Lung (tissue), 12 donors: ENCODE measurements around the gene MSANTD4. TPM values are rescaled to one million over a fixed set of nuclear protein-coding genes. Genes with fewer than 3 reads are reported as not detected.

Experiments
- ATAC-seq: fragments of 200-7000 bp; cut with Tn5 transposase; one replicate; pipeline ENCODE4 v1.9.1; 2020; ENCODE audit warnings: moderate number of reproducible peaks; ENCODE audit not compliant: insufficient read depth, low FRiP score
- DNase-seq, 3 donors: peaks; one replicate each; pipeline ENCODE4 v3.0.0-alpha.2; 2013 to 2017
- H3K27ac ChIP-seq, 2 donors: one replicate each; pipeline ENCODE4 v1.5.1; 2013; ENCODE audit warnings: mild to moderate bottlenecking in 2 of 2, moderate library complexity in 2 of 2, control low read depth in 1 of 2, inconsistent platforms in 1 of 2, low read depth in 1 of 2, low read length in 1 of 2
- H3K27me3 ChIP-seq, 3 donors: one replicate each; pipeline ENCODE4 v1.5.1; 2013; ENCODE audit warnings: low read length in 2 of 3; ENCODE audit not compliant: control insufficient read depth in 3 of 3, insufficient read depth in 3 of 3
- H3K36me3 ChIP-seq, 4 donors: one replicate each; pipeline ENCODE4 v1.5.1; 2013; ENCODE audit warnings: low read length in 4 of 4, mild to moderate bottlenecking in 1 of 4, moderate library complexity in 1 of 4; ENCODE audit not compliant: control insufficient read depth in 4 of 4, insufficient read depth in 4 of 4
- H3K4me1 ChIP-seq, 5 donors: one replicate each; pipeline ENCODE4 v1.5.1; 2013; ENCODE audit warnings: low read length in 5 of 5, mild to moderate bottlenecking in 2 of 5, moderate library complexity in 1 of 5; ENCODE audit not compliant: control insufficient read depth in 5 of 5, insufficient read depth in 5 of 5
- H3K4me3 ChIP-seq: one replicate; pipeline ENCODE4 v1.5.1; 2013; ENCODE audit warnings: mild to moderate bottlenecking, control low read depth, moderate library complexity
- H3K9ac ChIP-seq, 2 donors: one replicate each; pipeline ENCODE4 v1.5.1; 2013; ENCODE audit warnings: low read length in 2 of 2, control low read depth in 1 of 2; ENCODE audit not compliant: insufficient read depth in 1 of 2
- H3K9me3 ChIP-seq, 4 donors: one replicate each; pipeline ENCODE4 v1.5.1; 2013; ENCODE audit warnings: low read length in 3 of 4, mild to moderate bottlenecking in 1 of 4, moderate library complexity in 1 of 4; ENCODE audit not compliant: control insufficient read depth in 4 of 4, insufficient read depth in 3 of 4
- CTCF ChIP-seq: IDR thresholded peaks from 2 replicates; pipeline ENCODE4 v1.5.1; 2012; ENCODE audit warnings: mild to moderate bottlenecking; ENCODE audit errors: control extremely low read depth, extremely low read depth
- WGBS, 2 donors: extraction: QIAGEN DNeasy Blood & Tissue Kit; methylation state at CpG; one replicate each; pipeline ENCODE4 v1.1.7; 2013; 5-methylcytosine and 5-hydroxymethylcytosine counted together
- polyA plus RNA-seq, 2 donors: library from polyadenylated mRNA; stranded (reverse); fragments of 200-250 nt; gene quantifications; one replicate each; pipeline ENCODE4 v1.2.1, GENCODE V29; 2013
- total RNA-seq, 2 donors: library from RNA; depleted of rRNA in 1 of 2; stranded (reverse); fragments of >200 nt in 1 of 2; gene quantifications; one replicate each; pipeline ENCODE4 v1.2.1, GENCODE V29; 2014 to 2021
- donor health status: control.
- donor health status: control.
- donor health status: Bipolar disorder and iron deficiency.
- donor health status: healthy.
- donor health status: DM: yes; HTN: yes; CAD: no.

Gene MSANTD4
- total and polyA plus RNA-seq, 4 donors: 4.9 to 27.6 (median 12.4) TPM

- DNase-seq (peak; percentile 19 to 67 (median 53)), ATAC-seq (no peak)
- WGBS, 2 donors: 61 to 65% methylated on average over 2 of the region's 2 CpGs
- H3K27ac ChIP-seq: no peak overlapping the region
- H3K4me1 ChIP-seq: peaks cover 0 to 38% (median 10%) of the 10 kb centered on the region in 5 donors
- H3K9ac ChIP-seq: no peak overlapping the region
- no peaks in the 10 kb centered on the region for H3K9me3 ChIP-seq
- no peak for TF ChIP-seq CTCF
- H3K27me3 ChIP-seq: no peaks in the 10 kb centered on the region
- H3K4me3 ChIP-seq: no peak overlapping the region
- H3K36me3 ChIP-seq: peaks cover 2 to 13% (median 5%) of the 10 kb centered on the region in 4 donors
These were observed 7.0 kb downstream of the MSANTD4 start for GRCh38 chr11:106015066-106015465.

- no peak for ATAC-seq
- WGBS, 2 donors: 86 to 89% methylated on average over 2 of the region's 2 CpGs
These were observed 7.4 kb downstream of the MSANTD4 start for GRCh38 chr11:106014620-106015019.

GRCh38 chr11:106014035-106014434 lies 8.0 kb downstream of the MSANTD4 start:
- H3K27me3 ChIP-seq: no peaks in the 10 kb centered on the region
- no peak for ATAC-seq
- DNase-seq: no peak
- TF ChIP-seq CTCF: no peak
- no peak overlapping the region for H3K4me3 ChIP-seq
- no peaks in the 10 kb centered on the region for H3K9me3 ChIP-seq
- H3K9ac ChIP-seq: no peak overlapping the region
- peaks cover 10 to 20% (median 13%) of the 10 kb centered on the region in 4 donors for H3K36me3 ChIP-seq
- no peak overlapping the region for H3K27ac ChIP-seq
- peaks cover 0 to 28% (median 8%) of the 10 kb centered on the region in 5 donors for H3K4me1 ChIP-seq
- WGBS, 2 donors: 81 to 90% methylated on average over 2 of the region's 2 CpGs

More at GRCh38 chr11:106014620-106015019, 7.4 kb downstream of the MSANTD4 start:
- no peak overlapping the region for H3K27ac ChIP-seq
- no peak for TF ChIP-seq CTCF
- DNase-seq: no peak
- H3K27me3 ChIP-seq: no peaks in the 10 kb centered on the region
- H3K36me3 ChIP-seq: peaks cover 5 to 18% (median 8%) of the 10 kb centered on the region in 4 donors
- H3K9ac ChIP-seq: no peak overlapping the region
- H3K4me1 ChIP-seq: peaks cover 0 to 34% (median 10%) of the 10 kb centered on the region in 5 donors
- no peak overlapping the region for H3K4me3 ChIP-seq
- H3K9me3 ChIP-seq: no peaks in the 10 kb centered on the region

- DNase-seq (no peak), ATAC-seq (no peak)
- Histone ChIP-seq H3K27me3 (no peaks in the 10 kb centered on the region), H3K4me3 (no peak overlapping the region), H3K27ac (peak overlapping the region in 1 of 2 donors; percentile 87), H3K9me3 (no peaks in the 10 kb centered on the region), H3K4me1 (peaks cover 0 to 28% (median 8%) of the 10 kb centered on the region in 5 donors), H3K36me3 (peaks cover 10 to 32% (median 21%) of the 10 kb centered on the region in 4 donors), H3K9ac (no peak overlapping the region)
- 79 to 83% methylated on average over 3 of the region's 3 CpGs for WGBS, 2 donors
- no peak for TF ChIP-seq CTCF
These were observed 9.3 kb downstream of the MSANTD4 start for GRCh38 chr11:106012744-106013143.
